ENCODE measurements around the gene CCDC136.

GRCh38 chr7:128849156-128849515 is 57.4 kb downstream of the CCDC136 start:
- TF ChIP-seq CTCF (IDR thresholded peaks at IDR 0.05) (no peak), POLR2AphosphoS5 (IDR thresholded peaks at IDR 0.05) (no peak), POLR2A (IDR thresholded peaks at IDR 0.05; ENCODE audit: low read depth) (no peak), EP300 (IDR thresholded peaks at IDR 0.05) (no peak)

Measured in esophagus muscularis mucosa (tissue), 4 donors.